ENCODE measurements around the gene DGKQ. TPM values are rescaled to one million over a fixed set of nuclear protein-coding genes. Genes with fewer than 3 reads are reported as not detected.

The DGKQ gene
- total RNA-seq, 1 donor from 2014 or later: 17.9 TPM

GRCh38 chr4:1015179-1015578 lies 41.8 kb upstream of the DGKQ start:
- H3K4me3 ChIP-seq (ENCODE audit: low read depth, low read length): no peak overlapping the region
- H3K36me3 ChIP-seq (ENCODE audit: control insufficient read depth, insufficient read depth, low read length): peaks cover 2% of the 10 kb centered on the region
- H3K27me3 ChIP-seq (ENCODE audit: control insufficient read depth, insufficient read depth, low read length): no peaks in the 10 kb centered on the region
- FAIRE-seq (no peak), DNase-seq (ENCODE audit: low read depth) (no peak)
- no peak for TF ChIP-seq CTCF (IDR thresholded peaks at IDR 0.05; ENCODE audit: insufficient read depth, low read length, severe bottlenecking)

GRCh38 chr4:1014291-1015167 lies 41.2 kb upstream of the DGKQ start:
- no peak overlapping the region for H3K4me3 ChIP-seq (ENCODE audit: low read depth, low read length)
- H3K36me3 ChIP-seq (ENCODE audit: control insufficient read depth, insufficient read depth, low read length): peaks cover 2% of the 10 kb centered on the region
- DNase-seq (ENCODE audit: low read depth) (no peak), FAIRE-seq (no peak)
- no peaks in the 10 kb centered on the region for H3K27me3 ChIP-seq (ENCODE audit: control insufficient read depth, insufficient read depth, low read length)
- TF ChIP-seq CTCF (IDR thresholded peaks at IDR 0.05; ENCODE audit: insufficient read depth, low read length, severe bottlenecking): no peak

GRCh38 chr4:1013225-1014073 lies 40.1 kb upstream of the DGKQ start:
- no peak overlapping the region for H3K4me3 ChIP-seq (ENCODE audit: low read depth, low read length)
- FAIRE-seq: no peak
- no peak for DNase-seq (ENCODE audit: low read depth)
- H3K36me3 ChIP-seq (ENCODE audit: control insufficient read depth, insufficient read depth, low read length): peaks cover 2% of the 10 kb centered on the region
- peaks cover 7% of the 10 kb centered on the region for H3K27me3 ChIP-seq (ENCODE audit: control insufficient read depth, insufficient read depth, low read length)
- no peak for TF ChIP-seq CTCF (IDR thresholded peaks at IDR 0.05; ENCODE audit: insufficient read depth, low read length, severe bottlenecking)

- DNase-seq (ENCODE audit: low read depth): no peak
- H3K27me3 ChIP-seq (ENCODE audit: control insufficient read depth, insufficient read depth, low read length): peaks cover 9% of the 10 kb centered on the region
- TF ChIP-seq CTCF (IDR thresholded peaks at IDR 0.05; ENCODE audit: insufficient read depth, low read length, severe bottlenecking): no peak
- peaks cover 2% of the 10 kb centered on the region for H3K36me3 ChIP-seq (ENCODE audit: control insufficient read depth, insufficient read depth, low read length)
- FAIRE-seq: no peak
- peak overlapping the region; percentile 43 for H3K4me3 ChIP-seq (ENCODE audit: low read depth, low read length)
Observed at GRCh38 chr4:1012034-1012739, 38.8 kb upstream of the DGKQ start.

- FAIRE-seq: no peak
- DNase-seq (ENCODE audit: low read depth): no peak
- Histone ChIP-seq H3K4me3 (ENCODE audit: low read depth, low read length) (peak overlapping the region; percentile 43), H3K36me3 (ENCODE audit: control insufficient read depth, insufficient read depth, low read length) (peaks cover 2% of the 10 kb centered on the region), H3K27me3 (ENCODE audit: control insufficient read depth, insufficient read depth, low read length) (peaks cover 9% of the 10 kb centered on the region)
- TF ChIP-seq CTCF (IDR thresholded peaks at IDR 0.05; ENCODE audit: insufficient read depth, low read length, severe bottlenecking): no peak
Observed at GRCh38 chr4:1011666-1012033, 38.3 kb upstream of the DGKQ start.

All from bronchial epithelial cell (primary cell).